GM19463 (cell line): ENCODE results near the gene NAV2.

Experiments used
- ATAC-seq: cut with Tn5 transposase; IDR thresholded peaks from one replicate; pipeline ENCODE4 v1.9.1; 2021; ENCODE audit warnings: mild to moderate bottlenecking, moderate library complexity; ENCODE audit not compliant: unreplicated experiment

NAV2 gene

DNA sequence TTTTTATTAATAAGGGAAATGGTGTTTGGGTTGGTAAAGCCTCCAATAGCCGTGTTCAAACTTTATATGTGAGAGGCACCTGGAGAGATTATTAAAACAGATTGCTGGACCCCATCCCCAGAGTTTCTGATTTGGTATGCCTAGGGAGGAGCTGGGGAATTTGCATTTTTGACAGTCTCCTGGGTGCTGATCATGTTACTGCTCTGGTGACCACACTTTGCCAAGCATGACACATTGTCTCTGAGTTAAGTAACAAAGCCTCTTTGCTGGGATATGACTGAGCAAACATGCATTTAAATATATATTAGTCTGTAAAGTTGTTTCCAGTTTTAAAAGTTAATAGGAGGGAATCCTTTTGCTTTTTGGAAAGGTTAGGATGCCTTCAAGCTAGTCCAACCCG, 140.4 kb downstream of the NAV2 start:
- ATAC-seq: no peak

DNA sequence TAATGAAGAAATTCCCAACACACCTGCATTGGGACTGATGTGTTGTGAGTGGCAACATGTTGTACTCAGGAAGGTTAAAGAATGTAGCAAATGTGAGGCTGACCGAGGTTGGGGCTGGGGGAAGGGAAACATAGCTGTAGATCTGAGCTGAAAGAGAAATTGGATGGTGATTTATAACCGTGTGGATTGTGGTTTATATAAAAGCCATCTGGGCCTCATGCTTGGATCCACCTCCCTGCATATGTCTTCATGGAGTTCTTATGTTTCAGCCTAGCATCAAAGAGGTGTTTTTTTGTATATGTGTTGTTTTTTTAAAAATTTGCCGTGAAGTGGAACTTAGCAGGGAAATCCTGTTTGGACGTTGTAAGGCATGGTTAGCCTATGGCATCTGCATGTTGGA, 141.3 kb downstream of the NAV2 start:
- ATAC-seq: no peak

DNA sequence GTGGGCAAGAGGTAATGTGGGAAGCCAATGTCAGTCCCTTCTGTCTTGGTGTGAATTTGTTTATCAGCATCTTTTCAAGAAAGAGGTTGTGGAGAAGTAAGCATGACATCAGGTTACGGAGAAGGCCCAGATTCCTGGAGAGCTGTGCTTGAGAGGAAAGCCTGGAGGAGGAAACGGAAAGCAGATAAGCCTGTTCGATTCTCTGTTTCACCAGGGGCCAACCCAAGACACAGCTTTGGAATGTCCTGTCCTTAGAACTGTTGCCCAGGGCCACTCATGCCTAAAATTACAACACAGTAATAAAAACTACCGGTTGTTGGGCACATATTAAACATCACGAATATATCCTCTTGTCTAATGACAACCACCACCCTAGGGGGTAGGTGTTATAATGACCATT, 148.5 kb downstream of the NAV2 start:
- ATAC-seq: no peak

DNA sequence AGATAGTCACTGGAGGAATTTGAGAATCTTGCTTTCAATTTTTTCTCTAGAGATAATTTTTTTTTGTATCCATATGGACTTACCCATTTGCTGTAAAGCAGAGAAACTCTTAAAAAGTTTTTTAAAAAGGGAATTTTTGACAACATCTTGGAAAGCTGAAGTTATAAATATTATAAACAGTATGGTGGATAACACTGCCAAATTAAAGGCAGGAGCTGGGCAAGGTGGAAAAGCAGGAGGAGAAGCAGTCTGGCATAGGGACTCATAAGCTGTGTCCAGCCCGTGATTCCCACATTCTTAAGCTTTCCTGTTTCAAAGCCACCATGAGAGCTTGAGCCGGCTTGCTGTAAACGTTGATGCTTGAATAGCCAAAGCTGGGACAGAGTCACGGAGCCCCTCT, 149.5 kb downstream of the NAV2 start:
- no peak for ATAC-seq

DNA sequence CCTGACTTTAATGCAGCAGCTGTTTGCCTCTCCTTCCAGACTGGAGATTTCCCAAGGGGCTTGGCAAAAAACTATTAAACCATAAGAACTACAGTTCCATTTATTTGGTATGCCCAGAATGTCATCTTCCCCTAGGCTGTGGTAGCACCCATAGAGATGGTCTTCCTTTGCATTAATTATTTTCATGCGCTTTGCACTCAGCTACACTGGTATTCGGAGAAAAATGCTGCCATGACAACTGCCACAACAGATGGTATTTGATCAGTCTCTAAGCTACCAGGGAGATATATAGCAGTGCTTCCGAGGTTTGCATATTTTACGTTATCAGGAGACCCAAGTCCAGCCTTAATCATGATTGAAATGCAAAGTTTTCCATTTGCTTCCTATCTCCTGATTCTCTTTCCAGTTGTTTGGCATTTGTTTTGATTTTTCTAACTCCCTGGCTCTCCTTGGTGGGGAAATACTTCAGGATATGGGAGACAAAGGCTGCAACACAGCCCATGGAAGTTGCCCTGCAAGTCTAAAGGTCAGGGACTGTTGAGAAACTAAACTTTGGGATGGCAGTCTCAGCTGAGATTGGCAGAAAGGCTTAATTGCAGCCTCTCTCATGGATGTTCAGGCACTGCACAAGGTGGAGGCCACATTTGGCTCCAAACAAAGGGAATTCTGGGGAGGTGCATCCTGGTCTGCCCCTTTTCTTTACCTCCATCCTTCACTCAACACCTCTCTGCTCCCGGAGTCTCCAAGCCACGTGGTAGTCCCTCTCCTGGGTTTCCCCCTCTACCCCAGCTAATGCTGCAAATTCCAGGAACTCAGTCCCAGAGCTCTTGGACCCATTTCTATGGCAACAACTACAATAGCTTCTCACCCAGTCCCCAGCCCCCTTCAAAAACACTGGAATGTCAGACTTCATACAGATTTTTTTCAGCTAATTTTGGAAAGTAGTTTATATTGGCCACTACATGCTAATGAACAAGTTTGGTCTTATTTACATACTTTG, 151.8 kb downstream of the NAV2 start:
- ATAC-seq: no peak

DNA sequence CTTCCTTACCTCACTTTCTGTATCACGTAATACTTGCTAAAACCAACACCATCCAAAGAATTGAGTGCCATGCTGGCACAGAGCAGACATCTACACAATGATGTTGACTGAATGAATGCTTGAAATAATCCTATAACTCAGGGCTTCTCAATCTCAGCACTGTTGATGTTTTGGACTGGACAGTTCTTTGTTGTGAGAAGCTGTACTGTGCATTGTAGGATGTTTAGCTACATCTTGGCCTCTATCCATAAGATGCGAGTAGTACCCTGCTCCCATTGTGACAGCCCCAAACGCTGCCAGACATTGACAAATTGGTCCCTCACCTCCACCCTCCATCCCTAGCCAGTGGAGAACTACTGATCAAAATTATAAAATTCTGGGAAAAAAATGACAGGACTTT, 153.4 kb downstream of the NAV2 start:
- no peak for ATAC-seq

DNA sequence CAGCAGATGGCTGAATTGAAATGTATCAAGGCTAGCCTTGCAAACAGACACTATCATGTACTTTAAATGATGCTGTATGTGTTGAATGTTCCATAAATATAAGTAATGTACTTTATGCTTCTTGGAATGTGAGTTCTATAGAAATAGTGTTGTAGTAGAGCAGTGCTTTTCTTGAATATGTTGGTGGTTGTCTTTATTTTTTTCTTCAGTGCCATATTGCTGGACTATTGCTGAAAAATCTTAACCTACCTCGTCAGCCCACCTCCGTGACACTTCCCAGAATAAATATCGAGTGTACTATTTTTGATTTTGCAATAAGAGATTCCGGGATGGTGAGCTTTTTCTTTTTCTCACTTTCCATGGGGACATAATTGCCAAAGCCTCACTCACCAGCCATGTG, 153.9 kb downstream of the NAV2 start:
- no peak for ATAC-seq

DNA sequence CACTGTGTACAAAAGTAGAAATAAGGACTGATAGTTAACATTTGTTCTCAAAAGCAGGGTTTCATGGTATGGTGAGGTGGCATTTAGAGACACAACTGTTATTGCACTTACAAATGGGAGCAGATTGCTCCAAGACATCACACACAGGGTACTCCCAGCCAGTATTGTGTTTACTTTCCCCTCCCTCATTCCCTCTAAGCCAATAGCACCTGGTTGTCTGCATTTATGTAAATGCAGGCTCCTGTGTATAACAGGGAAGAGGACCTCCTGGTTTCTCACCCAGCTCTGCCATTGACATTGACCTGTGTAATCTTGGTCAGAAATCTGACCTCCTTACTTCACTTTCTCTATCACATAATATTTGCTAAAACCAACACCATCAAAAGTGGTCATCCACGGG, 154.4 kb downstream of the NAV2 start:
- ATAC-seq: no peak

DNA sequence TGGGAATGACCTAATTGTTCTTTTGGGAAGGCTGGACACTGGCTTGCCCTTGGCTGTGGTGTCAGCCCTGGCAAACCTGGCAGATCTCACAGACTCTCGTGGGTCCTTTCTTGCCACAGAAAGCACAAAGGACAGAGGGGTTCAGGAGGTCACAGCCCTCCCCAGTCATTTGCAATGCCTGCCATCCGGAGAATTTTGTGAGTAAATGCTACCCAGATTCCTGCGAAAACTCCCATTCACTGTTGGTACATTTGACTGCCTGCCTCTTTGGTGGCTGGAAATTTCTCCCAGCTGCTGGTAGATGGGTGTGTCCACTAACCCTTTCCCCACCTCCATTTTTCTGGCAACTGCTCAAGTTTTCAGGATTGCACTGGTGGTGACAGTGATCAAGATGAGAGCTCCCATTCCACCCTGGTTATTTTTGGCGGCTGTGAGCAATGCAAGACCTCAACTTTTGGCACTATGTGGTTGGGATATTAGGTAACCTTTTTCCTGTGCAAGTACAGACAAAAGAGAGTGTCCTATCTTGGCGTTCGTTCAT, 155.7 kb downstream of the NAV2 start:
- ATAC-seq: no peak

DNA sequence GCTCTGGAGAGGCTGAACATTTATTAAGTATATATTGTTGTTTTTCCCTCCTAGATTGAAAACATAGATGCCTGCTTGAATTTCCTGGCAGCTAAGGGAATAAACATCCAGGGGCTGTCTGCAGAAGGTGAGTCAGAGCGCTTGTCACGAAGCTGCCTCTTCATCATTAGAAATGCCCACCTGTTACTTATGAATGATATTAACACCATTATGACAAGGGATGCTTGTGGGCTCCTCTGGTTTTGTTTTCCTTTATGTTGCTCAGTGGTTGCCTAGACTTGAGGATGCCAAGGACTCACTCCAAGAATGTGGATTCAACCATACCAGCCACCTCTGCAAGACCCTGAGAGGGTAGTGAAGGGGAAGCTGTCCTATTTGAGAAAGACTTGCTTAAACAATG, 156.2 kb downstream of the NAV2 start:
- no peak for ATAC-seq

DNA sequence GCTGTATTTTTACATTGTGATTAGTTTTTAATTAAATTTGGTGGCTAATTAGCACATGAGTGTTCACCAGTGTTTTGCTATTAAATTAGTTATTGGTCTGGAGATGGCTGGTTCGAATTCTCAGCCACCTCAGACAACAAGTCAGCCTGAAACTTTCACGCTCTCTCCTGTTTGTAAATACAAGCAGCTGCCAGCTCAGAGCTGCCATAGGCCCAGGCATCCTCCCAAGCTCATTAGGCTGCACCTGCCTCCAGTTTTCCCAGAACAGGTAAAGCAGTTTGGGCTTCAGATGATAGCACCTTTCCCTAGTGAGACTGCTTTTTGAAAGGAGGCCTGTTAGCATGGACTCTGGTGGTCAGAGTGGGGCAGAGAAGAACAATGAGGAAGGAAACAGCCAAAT, 156.8 kb downstream of the NAV2 start:
- ATAC-seq: no peak

DNA sequence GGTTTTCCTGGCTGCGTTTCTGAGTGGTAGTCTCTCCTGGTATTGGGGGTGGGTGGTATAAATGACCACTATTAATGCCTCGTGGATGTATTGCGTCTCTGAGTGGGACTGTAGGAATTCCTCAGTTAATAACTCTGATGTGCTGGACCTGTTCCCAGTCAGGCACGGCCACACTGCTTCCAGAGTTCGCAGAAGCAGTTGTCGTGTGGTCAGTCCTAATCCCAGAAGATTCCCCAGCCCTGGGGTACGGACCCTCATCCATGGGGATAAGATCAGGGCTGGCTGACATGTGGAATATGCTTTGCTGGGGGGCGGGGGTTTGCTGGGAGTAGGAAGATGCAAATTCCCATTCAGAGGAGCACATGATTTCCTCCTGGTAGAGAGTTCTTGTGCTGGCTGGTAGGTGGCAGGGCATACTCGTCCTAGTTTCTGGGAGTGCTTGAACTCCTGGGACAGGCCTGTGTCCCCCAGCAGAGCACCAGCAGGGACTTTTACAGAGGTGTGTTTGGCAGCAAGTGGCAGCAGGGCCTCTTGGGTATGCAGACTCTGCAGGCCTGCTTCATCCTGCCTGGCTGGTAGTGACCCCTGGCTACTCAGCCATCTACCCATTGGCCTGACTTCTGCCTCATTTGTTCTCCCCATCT, 157.4 kb downstream of the NAV2 start:
- ATAC-seq: no peak

DNA sequence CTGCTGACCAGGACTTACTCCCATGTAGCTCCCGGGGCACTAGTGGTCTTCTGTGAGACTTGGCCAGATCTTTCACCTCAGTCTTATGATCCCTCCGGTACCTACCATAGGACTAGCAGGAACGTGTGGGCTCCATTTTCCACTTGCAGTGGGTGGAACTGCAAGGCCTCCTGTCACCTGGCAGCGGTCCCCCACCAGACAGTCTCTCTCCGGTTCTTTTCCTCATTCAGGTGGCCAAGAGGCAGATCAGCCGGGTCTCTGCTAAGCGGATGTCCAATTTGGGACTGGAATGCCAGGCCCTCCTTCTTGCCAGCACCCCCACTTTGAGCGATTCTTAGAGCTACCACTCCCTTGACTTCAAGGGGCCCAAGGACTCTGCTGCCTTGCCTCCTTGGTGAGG, 158.9 kb downstream of the NAV2 start:
- ATAC-seq: no peak

DNA sequence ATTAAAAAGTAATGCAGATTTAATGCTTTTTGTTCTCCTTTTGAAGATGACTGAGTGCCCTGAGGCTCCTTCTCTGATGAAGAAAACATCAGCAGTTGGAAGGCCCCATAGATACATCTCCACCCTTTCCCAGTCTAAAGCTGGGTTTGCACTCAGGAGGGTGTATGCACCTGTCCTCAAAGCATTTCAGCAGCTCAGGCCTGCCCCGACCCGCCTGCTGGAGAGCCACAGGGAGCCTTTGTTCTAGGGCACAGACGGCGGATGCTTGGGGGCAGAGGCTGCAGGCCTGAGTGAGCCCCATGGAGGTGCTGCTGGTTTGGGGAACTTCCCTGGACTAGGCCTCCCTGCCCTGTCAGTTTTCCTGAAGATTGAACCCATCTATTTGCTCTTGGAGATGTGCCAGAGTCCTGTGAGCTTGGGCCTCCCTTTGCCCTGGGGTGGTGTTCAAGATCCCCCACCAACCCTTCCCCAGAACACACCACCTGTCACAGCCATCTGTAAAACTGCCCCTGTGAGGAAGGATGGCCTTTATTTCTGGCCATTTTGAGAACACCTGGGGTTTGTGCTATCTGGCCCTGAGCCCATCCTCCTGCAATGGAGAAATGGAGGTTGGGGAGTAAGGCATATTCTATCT, 160.0 kb downstream of the NAV2 start:
- ATAC-seq: no peak

DNA sequence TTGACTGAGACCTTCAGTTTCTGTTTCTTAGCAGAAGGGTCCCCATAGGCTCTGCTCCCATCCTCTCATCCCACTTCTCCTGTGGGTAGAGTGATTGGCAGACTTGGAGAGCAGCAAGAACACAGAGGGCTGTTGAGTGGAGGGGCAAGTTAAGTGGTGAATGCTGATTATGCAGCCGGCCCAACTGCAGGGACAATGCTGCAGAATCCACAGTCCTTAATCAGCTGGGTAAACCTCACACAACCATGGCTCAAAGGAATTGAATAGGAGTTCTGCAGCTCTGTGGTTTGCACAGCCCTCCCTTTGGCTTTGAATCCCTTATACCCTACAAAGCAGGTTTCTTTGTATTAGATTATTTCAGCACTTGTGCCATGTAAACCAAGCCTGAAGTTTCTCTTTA, 161.1 kb downstream of the NAV2 start:
- ATAC-seq: no peak

DNA sequence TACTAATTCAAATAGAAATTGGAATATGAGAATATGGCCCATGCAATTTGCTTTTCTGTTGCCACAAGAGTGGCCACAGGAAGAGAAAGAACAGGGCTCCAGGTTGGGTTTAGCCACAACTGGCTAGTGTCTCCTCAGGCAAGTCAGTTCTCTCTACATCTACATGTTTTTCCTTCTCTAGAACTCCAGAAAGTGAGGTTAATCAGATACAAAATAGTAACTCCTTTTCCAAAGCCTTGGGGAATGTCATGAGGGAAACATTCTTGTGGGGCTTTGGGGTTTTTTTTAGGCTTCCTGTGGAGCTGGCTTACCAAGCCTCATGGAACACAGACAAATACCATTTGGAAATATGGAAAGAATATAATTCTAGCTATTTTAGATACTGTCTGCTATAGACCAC, 161.6 kb downstream of the NAV2 start:
- ATAC-seq: no peak

DNA sequence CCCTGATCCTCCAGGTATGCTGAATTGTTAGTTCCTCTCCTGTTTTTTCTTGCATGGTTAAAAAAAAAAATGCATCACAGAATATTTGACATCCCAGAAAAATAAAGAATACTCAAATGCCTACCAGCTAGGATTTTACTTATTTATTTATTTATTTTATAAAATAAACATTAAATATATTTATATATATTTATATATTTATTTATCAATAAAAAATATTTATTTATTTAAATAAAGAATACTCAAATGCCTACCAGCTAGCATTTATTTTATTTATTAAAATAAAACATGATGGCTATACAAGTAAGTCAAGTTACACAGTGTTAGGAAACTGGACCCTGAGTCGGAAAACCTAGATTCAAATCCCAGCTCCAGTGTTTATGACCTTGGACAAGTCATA, 164.1 kb downstream of the NAV2 start:
- no peak for ATAC-seq

DNA sequence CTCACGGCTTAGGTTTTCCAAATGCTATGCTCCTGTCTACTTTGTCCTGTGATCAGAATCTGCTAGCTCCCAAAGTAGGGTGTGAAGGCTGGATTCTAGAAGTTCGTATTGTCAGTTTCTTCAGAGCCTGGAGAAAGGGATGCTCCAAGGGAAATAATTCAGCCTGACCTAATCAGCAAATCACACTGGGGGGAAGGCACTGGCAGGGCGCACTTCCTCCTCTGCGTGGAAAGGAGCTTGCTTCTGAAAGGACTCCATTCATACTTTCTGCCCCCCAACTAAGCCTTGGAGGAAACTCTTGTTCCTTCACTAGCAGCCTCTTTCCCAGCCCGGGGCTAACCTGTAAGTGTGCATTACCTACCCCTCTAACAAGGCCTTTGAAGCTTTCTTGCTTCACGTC, 165.9 kb downstream of the NAV2 start:
- ATAC-seq: no peak

DNA sequence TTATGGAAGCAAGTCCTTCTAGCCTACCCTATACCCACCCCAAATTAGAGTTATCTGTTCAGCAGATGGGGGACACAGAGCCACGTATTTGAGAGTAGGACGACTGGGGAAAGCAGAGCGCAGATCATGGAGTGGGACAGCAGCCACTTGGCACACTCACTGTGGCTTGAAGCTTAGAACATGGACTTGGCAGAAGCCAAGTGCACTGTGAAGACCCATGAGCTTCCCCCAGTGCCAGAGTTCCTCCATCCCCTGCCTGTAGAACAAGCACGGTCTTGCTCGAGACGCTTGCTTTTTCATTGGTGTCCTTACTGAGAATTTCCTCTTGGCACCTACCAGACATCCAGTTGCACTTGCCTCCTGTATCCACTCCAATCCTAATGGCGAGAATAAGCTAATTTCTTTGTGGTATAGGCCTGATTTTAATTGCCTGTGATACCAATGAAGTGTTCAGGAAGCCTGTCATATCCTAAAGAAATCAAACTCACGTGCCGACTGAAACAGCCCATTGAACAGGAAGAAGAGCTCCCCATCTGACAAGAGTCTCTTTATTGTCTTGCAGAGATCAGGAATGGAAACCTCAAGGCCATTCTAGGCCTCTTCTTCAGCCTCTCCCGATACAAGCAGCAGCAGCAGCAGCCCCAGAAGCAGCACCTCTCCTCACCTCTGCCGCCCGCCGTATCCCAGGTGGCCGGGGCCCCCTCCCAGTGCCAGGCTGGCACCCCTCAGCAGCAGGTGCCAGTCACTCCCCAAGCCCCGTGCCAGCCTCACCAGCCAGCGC, 166.9 kb downstream of the NAV2 start:
- ATAC-seq: no peak

DNA sequence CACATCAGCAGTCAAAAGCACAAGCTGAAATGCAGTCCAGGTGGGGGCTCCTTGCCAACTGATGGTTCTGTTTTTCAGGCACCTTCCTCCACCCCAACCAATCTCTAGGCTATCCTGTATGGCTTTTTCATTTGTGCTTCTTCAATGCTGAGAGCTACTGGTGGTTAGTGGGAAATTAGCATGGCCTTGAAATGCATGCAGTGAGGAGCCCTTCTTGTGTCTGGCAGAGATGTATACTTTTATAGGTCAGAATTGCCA, 167.4 kb downstream of the NAV2 start:
- ATAC-seq: no peak

DNA sequence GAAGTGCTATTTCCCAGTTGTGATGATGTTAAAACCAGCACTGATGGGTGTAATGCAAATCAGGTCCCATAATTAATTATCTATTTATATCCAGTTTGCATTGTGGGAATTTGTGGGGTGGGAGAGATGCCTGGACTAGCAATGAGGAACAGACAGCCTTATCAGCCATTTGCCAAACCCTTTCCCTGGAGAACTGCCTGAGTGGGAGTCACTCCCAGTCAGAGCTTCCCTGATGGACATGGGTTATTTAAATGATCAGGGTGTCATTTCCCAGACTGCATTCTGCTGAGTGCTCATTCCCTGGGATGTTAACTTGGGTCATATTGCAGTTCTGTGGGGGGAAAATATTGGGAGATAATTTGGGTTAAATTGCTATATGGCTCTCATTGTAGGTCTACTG, 168.5 kb downstream of the NAV2 start:
- ATAC-seq: no peak
